Ovary (tissue), 3 donors: ENCODE measurements around the gene LMO7.

Source experiments
- CTCF ChIP-seq, 3 donors: fragments of 450-650 bp in 2 of 3; fragments of 200-600 bp in 1 of 3; IDR thresholded peaks; one replicate each; pipeline versions ENCODE4 v1.5.1 to v1.8.0; 2016 to 2022; ENCODE audit warnings: antibody characterized with exemption in 3 of 3, mild to moderate bottlenecking in 1 of 3
- EP300 ChIP-seq: sonication (generic); formaldehyde crosslinking; IDR thresholded peaks from one replicate; pipeline ENCODE4 v1.6.1; 2017; ENCODE audit warnings: antibody characterized with exemption
- POLR2A ChIP-seq: fragments of 450-650 bp; IDR thresholded peaks from one replicate; pipeline ENCODE4 v1.6.1; 2017; ENCODE audit warnings: antibody characterized with exemption, mild to moderate bottlenecking, moderate library complexity
- donor health status: DM: no; HTN: no; CAD: no.

- TF ChIP-seq CTCF (IDR thresholded peaks at IDR 0.05) (no peak), POLR2A (no peak), EP300 (no peak)
These were observed 203.3 kb downstream of the LMO7 start for GRCh38 chr13:75839406-75839805.
